Measurements from ENCODE around the gene SPRR2G.
"Not testable (repeated sequence)": the region's sequence is repeated elsewhere in the genome, so short reads cannot be mapped to it uniquely, and the experiment has no call there.

SPRR2G gene

DNA sequence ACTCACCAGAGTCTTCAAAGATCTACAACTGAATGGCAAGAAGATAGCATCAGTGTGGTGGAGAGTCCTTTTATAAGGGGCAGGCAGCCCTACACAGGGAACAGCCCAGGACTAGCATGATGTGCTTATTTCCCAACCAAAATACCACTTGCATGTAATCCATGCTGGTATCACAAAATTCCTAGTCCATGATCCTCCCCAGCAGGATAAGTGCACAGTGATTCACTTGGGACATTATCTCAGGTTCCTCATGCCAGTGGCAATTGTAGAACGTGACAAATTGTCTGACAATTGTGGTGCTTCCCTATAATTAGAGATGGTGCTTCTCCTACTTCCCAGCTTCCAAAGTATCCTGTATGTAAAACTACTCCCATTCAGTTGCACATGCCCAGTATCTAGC lies at the start of gene SPRR2G:
Gene SPRR2G, minus strand, starts transcription at position 45 of the 400 bp plus-strand sequence. CDS start 780 bp downstream, outside the sequence.
- DNase-seq (ENCODE audit: low read depth) = no peak

DNA sequence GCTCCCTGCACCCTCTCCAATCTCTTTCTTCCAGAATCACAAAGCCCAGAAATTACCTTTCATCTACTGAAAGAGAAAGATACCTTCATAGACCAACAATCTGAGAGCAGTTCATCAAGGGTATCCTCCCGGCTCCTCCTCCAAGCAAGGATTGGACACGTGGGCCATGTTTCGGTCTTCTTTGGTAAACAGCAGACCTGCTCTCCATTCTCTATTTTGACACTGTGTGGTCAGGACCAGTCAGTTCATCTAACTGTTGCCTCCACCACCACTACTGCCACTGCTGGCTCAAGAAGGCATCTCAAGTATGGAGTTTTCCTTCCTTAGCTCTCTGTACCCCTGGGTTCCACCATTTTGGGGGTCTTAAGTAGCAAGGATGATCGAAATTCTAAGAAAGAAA lies 44.5 kb upstream of the SPRR2G start:
- DNase-seq (ENCODE audit: low read depth) = no peak

DNA sequence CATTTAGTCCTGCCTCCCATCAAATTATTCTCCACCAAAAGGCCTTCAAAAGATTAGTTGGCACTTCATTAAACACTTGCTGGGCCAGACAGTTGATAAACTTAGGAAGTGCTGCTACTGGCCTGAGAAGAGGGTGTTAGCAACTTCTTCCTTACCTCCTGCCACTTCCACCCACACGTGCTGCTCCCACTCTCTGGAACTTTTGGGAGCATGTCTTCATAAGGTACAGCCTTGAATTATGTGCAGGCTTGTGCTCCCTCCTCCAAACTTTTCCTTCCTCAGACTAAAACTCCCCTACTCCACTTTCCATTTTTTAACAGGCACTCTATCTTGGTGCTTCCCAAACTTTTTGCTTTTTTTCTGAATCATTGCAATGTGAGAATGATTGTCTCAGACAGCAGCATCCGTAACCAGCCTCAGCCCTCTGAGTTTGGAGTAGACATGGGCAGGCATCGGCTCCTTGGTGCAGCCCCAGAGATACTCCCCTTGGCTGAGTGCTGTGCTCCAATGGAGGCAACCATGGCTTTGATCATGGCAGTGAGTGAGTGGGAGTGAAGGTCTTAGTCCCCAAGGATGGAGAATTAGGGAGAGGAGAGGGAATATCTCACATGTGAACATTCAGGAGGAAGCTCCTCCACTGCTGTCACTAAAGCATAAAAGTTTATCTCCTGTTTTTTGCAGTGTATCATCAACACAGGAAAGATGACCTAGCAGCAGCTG lies 43.8 kb upstream of the SPRR2G start:
- DNase-seq (ENCODE audit: low read depth) = no peak

DNA sequence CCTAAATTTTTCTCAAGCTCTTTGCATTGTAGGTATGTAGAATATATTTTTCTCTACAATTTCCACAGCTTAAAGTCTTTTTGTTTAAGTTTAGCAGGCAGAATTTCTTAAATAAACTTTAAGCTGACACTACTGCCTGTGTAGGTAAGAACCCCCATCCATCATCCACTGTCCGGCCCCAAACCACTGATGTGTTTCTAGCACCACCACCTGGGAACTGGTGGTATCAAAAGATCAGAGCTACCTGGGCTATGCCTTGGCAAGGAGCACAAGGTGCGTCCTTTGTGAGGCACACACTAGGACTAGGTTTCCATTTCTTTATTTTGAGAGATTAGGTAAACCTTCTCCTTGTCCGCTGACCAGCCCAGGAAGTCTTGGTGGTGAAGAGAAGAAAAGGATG lies 42.0 kb upstream of the SPRR2G start:
- no peak for DNase-seq (ENCODE audit: low read depth)

DNA sequence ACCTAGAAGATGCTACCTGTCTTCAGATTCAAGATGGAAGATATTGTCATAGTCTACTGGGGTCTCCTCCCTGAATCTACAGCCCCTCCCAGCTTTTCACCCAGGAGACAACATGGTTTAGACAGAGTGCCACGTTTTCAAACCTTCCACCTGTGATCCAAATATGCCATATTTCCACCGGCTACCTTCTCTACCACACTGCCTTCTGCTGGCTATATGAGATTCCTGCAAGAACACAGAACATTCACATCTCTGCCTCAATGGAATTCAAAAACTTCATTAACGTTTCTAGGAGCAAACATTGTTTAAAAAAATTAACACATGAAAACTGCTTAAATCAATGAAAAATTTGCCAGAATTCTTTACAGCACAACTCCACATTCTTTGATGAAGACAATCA lies 39.7 kb upstream of the SPRR2G start:
- DNase-seq (ENCODE audit: low read depth) = no peak

DNA sequence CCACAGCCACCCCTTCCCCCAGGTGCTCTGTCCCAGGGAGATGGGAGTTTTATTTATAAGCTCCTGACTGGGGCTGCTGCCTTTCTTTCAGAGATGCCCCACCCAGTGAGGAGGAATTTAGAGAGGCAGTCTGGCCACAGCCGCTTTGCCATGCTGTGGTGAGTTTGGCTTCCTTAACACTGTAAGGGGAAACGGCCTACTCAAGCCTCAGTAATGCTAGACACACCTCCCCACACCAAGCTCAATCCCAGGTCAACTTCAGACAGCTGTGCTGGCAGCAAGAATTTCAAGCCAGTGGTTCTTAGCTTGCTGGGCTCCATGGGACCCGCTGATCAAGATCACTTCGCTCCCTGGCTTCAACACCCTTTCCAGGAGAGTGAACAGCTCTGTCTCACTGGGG lies 37.6 kb upstream of the SPRR2G start:
- DNase-seq (ENCODE audit: low read depth) = not testable (repeated sequence)

DNA sequence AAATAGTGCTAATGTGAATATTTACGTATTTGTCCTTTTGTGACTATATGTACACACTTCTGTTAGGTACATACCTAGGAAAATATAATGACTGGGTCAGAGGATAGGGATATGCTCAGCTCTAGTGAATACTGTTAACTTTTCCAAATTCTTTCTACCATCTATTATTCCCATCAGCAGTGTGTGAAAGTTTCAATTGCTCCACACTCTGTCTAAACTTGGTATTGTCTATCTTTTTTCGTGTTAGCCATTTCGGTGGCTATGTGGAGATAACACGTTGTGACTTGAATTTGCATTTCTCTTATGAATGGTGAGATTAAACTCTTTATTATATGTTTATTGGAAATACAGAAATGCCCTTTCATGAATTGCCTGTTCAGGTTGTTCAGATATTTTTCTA lies 29.9 kb upstream of the SPRR2G start:
- no peak for DNase-seq (ENCODE audit: low read depth)

DNA sequence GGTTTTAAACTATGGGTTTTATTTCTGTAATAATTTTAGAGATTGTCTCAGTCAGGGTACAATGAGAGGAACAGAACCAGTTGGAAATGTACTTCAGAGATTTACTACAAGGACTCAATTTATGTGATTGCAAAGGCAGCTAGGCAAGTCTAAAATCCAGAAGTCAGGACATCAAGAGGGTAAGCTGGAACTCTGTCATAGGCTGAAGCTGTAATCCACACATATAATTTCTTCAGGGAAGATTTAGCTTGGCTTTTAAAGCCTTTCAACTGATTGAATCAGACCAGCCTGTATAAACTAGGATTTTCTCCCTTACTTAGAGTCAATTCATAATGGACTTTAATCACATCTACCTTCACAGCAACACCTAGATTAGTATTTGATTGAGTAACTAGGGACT lies 28.2 kb upstream of the SPRR2G start:
- no peak for DNase-seq (ENCODE audit: low read depth)

DNA sequence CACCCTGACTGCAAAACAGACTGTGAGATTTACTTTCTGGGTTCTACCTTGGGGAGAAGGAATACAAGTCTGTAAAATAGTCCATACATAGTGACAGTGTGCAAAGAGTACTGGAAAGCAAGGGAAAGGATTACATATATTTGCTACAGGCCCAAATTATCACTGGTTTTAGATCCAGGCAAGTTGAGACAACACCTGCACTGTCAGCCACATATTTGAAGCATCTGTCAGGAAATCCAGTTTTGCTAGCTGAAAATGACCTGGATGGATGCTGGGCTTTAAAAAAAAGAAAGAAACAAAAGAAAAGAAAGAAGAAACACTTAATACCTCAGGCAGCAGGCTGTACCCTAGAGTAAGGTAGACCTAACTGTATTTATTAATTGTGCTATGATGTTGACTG lies 23.9 kb upstream of the SPRR2G start:
- no peak for DNase-seq (ENCODE audit: low read depth)

DNA sequence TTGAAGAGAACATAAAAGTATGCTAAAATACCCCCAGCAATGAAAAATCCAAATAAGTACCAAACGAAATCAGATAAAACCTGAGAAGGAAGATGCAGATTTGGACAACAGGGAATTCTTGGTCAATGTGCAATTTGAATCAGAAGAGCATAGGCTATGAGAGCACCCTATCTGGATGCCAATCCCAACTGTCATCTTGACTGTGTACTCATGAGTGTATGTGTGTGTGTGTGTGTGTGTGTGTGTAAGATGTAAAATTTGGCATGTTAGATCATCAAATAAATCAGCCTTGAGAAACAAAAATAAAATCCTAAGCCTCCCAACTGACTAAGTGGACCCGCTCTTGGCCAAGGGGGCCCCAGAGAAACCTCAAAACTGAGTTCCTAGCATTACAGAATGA lies 18.0 kb upstream of the SPRR2G start:
- no peak for DNase-seq (ENCODE audit: low read depth)

DNA sequence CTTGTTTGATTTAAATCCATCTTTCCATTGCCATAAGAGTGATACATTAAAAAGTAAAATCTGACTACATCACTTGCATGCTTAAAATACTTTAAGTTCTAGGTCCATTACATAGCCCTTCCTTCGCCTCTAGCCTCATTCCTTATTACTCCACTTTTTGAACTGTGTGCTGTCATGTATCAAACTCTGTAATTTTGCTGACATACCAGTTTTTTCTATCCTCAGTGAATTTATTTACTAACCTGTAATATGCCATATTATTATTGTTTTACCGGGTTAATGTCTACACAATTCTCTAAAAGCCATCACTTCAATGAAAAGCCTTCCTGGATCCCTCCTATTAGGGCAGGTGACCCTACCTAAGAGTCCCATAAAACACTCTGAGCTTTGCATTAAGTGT lies 4.9 kb upstream of the SPRR2G start:
- no peak for DNase-seq (ENCODE audit: low read depth)

DNA sequence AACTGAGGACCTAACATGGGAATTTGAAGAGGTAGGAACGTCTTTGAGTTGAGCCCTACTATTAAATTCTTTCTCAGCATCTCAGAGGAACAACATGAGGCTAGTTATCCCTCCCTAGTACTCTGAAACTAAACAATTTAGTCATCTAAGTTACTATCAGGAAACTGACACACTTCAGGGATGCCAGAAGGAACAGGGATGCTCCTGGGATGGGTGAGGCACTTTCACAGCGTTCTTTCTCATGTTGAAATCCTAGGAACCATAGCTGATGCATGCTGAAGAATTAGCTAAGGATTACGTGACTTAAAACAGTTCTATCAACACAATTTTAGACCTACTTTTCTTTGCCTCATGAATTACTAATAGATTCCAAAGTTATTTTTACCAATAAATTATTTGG lies 1.8 kb upstream of the SPRR2G start:
- no peak for DNase-seq (ENCODE audit: low read depth)

DNA sequence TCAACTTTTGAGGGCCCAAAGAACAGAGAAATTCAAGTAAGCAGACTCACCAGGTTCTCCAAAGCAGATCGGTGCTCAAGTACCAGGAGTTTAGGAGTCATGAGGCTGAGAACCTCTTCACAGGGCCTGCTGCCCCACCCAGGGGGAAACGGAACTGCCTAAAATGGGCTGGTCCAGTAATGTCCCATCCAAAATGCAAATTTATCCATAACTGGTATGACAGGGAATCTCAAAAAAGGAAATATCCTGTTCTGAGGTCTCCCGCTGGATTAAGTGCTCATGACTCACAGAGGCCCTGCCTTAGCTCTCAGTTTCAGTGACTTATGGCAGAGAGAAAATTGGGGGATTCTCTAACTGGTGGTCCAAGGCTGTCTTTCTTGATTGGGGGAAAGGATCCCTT lies 9.3 kb downstream of the SPRR2G start:
- no peak for DNase-seq (ENCODE audit: low read depth)

DNA sequence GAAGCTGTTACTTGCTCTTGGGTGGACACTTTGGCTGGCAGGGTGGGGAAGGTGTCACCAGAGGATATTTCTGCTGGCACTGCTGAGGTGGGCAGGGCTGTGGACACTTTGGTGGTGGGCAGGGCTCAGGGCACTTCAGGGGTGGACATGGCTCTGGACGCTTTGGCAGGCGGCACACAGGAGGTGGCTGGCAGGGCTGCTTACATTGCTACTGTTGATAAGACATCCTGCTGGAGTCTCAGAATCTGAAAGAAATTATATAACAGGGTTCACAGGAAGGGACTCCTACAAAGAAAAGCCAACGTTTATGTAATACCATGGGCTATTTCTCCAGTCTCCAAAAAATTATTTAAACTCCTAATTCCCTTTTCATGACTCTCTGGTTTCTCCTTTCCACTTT lies 10.2 kb downstream of the SPRR2G start:
- DNase-seq (ENCODE audit: low read depth) = no peak

DNA sequence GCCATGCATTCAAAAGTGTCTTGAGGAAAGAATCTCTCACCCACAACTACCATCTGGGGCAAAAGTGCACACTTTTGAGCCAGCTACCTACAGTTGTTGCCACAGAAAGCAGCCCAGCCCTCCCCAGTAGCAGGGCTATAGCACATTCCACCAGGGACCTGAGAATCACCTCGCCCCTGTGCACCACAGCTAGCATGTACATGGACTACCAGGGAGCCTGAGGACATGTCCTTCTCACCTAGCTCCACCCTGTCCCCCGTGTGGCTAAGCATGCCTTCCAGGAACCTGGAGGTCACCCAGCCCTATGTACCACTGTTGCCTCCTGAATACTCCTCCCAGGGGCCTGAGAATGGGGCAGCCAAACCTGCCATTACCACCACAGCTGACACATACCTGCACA lies 16.9 kb downstream of the SPRR2G start:
- DNase-seq (ENCODE audit: low read depth) = no peak

DNA sequence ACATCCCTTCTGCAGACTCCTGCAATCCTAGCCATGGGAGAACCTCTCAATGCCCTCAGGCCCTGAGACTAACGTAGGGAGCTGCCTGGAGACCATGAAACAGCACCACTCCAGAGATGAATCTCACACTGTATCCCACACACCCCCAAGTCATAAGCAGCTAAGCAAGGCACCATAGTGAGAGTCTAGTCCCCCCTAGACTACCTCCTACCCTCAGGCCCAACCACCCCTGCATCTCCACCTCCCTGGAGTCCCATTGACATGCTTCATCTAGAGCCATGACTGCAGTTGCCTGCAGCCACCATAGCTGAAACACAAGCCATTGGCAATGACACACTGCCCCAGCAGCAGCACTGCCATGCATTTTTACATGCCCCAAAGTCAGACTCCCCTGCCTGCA lies 17.4 kb downstream of the SPRR2G start:
- no peak for DNase-seq (ENCODE audit: low read depth)

DNA sequence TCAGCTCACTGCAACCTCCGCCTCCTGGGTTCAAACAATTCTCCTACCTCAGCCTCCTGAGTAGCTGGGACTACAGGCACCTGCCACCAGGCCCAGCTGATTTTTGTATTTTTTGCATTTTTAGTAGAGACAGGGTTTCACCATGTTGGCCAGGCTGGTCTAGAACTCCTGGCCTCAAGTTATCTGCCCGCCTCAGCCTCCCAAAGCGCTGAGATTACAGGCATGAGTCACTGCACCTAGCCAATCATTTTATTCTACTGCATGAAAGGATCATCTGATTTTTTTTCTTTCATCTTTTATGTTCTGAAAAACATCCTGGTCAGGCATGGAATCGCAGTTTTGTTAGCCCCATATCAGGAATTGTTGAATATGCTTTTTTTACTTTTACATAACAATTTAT lies 22.0 kb downstream of the SPRR2G start:
- DNase-seq (ENCODE audit: low read depth) = not testable (repeated sequence)

DNA sequence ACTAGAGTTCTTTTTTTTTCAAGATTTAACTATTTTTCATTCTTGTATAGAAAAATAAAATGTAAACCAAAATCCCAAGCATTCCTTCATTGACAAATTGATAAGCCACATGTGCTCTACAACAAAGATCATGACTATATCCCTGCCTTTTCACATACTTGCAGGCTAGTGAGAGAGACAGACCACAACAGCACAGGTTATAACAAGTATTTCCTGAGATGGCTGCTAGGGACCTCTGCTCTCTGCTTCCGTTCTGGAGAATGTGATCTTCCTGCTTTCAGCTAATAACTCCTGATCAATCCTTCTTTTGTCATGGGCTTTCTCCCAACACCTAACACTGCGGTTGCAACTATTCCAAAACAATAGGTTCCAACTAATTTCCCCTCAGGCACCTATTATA lies 23.4 kb downstream of the SPRR2G start:
- DNase-seq (ENCODE audit: low read depth) = no peak

DNA sequence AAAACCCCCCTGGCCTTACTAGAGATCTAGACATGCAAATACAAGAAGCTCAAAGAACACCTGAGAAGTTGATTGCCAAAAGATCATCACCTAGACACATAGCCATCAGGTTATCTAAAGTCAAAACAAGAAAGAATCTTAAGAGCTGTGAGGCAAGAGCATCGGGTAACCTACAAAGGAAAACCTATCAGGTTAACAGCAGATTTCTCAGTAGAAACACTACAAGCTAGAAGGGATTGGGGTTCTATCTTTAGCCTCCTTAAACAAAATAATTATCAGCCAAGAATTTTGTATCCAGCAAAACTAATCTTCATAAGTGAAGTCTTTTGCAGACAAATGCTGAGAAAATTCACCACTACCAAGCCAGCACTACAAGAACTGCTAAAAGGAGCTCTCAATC lies 25.2 kb downstream of the SPRR2G start:
- DNase-seq (ENCODE audit: low read depth) = no peak

DNA sequence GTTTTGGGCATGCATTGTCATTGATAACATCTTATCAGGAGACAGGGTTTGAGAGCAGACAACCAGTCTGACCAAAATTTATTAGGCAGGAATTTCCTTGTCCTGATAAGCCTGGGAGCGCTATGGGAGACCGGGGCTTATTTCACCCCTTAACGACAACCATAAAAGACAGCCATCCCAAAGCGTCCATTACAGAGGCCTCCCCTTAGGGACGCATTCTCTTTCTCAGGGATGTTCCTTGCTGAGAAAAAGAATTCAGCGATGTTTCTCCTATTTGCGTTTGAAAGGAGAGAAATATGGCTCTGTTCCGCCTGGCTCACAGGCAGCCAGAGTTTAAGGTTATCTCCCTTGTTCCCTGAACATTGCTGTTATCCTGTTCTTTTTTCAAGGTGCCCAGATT lies 26.9 kb downstream of the SPRR2G start:
- DNase-seq (ENCODE audit: low read depth) = not testable (repeated sequence)

DNA sequence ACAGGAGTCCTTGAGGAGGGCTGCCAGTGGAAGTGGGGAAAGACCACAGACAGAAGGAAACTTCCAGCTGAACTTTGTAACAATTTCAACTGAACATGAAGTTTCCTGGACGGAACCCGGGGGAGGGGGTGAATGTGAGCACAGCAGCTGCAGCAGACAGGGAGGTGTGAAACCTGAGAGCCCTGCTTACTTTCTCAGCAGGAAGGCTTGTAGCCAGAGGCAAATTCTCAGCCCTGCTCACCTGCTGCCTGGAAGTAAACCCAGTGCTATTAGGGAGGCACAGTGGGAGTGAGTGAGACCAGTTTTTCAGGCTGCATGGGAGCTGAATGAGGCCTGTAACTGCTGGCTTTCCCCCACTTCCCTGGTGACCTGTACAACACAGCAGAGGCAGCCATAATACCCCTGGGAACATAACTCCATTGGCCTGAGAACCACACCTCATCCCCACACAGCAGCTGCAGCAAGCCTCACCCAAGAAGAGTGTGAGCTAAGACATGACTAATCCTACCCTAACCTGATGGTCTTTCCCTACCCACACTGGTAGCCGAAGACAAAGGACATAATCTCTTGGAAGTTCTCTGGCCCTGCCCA lies 27.8 kb downstream of the SPRR2G start:
- no peak for DNase-seq (ENCODE audit: low read depth)

DNA sequence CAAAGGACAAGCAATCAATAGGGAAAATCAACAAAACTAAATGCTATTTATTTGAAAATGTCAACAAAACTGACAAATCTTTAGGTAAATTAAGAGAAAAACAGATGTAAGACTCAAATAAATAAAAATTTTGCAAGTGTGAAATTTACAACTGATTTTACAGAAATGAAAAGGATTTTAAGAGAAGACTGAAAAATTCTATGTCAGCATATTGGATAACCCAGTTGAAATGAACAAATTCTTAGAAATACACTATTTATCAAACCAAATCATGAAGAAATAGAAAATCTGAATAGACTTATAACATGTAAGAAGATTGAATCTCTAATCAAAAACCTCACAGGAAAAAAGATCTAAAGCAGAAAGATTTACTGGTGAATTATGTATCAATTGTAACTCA lies 29.7 kb downstream of the SPRR2G start:
- no peak for DNase-seq (ENCODE audit: low read depth)

DNA sequence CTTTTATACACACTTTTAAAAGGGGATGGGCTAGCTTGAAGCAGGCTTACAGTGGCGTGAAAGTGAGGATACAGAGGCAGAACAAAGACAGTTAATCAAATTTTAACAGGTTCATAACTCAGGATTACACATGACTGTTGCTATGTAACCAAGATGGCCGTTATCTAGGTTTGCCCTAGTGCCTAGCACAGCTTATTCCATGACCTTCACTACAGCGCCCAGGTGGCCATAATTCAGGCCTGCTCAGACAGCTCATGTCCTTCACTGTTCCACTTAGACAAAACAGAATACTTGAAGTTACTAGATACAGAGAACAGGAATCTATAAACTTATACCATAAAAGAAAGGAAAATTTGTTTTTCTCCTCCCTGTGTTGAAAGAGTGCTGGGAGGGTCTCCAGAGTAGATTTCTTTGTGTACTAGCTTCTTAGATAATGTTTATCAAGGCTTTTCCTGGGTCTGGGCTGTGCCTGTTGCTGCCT lies 31.2 kb downstream of the SPRR2G start:
- DNase-seq (ENCODE audit: low read depth) = no peak

DNA sequence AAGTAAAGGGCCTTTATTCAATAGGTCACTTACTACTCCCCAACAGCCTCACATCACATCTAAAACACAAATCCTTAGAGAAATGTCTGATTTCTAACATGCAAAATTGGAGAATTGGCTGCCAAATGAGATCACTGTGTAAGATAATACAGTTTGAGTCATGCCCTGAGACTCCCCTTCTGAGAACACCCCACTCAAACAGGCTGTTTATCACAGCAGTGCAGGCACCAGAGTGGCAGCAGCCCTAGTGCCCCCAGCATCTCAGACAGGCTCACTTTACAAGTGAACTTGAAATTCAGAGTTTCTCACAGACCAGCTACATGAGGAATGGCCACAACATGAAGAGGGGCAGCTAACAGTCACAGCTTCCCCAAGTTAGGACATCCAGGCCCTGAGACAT lies 35.4 kb downstream of the SPRR2G start:
- DNase-seq (ENCODE audit: low read depth) = not testable (repeated sequence)
